Muscle of back (tissue), 11 donors: ENCODE data around the gene GUCY2C. TPM values are rescaled to one million over a fixed set of nuclear protein-coding genes. Genes with fewer than 3 reads are reported as not detected.
A peak's percentile ranks its signal among the peaks of the same experiment; 100 is the strongest.
"Not testable (repeated sequence)": the region's sequence is repeated elsewhere in the genome, so short reads cannot be mapped to it uniquely, and the experiment has no call there.

ENCODE experiments used
- DNase-seq, 3 donors: peaks; one replicate each; pipeline versions ENCODE4 v3.0.0 to v3.0.0-alpha.2; 2013
- polyA plus RNA-seq, 10 donors: library from polyadenylated mRNA; unstranded; fragments of 120-200 nt; gene quantifications; one replicate each; pipeline ENCODE4 v1.2.1, GENCODE V29; 2013; ENCODE audit not compliant: insufficient read length in 10 of 10

The GUCY2C gene
- polyA plus RNA-seq, 10 donors: 0.13 to 0.38 (median 0.25) TPM

- not testable (repeated sequence) for DNase-seq
Measured at GRCh38 chr12:14682231-14682630, 14.2 kb downstream of the GUCY2C start.

DNA sequence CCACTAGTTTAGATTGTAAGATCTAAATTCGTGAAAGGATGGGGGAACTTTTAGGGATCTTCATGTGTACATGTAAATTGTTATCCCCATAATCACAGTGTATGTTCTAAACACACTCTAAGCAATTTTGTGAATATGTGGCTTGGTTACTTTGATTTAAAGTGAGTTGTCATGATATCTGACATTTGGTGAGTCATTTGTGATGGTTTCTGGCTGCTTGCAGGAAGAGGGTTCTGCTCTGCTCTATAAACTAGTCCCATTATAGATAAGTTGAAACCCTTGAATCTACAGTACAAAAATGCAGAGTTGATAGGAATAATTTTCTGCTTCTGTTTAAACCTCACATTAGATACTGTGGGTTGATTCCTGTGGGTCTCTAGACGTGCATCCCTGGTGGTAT lies 14.8 kb downstream of the GUCY2C start:
- no peak for DNase-seq

GRCh38 chr12:14681190-14681589 lies 15.2 kb downstream of the GUCY2C start:
- no peak for DNase-seq

GRCh38 chr12:14678547-14679150 lies 17.8 kb downstream of the GUCY2C start:
- DNase-seq: no peak

DNA sequence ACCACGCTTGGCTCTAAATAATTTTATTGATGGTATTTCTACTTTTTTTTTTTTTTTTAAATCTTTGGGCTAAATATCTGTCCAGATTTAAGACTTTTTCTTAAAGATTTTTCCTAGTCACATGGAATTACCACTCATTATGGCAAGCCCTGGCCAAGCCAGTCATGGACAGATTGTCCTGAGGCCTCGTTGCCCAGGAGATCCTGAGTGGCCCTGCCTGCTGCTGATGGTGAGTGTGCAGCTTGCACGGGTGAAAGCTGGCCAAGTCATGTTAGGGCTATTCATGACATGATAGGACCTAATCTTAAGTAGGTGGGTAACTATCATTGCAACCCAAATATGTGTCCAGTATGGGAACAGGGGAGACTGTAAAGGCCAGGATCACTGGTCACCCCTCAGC lies 27.8 kb downstream of the GUCY2C start:
- DNase-seq: no peak

GRCh38 chr12:14665354-14666348 lies 30.7 kb downstream of the GUCY2C start:
- DNase-seq: no peak

DNA sequence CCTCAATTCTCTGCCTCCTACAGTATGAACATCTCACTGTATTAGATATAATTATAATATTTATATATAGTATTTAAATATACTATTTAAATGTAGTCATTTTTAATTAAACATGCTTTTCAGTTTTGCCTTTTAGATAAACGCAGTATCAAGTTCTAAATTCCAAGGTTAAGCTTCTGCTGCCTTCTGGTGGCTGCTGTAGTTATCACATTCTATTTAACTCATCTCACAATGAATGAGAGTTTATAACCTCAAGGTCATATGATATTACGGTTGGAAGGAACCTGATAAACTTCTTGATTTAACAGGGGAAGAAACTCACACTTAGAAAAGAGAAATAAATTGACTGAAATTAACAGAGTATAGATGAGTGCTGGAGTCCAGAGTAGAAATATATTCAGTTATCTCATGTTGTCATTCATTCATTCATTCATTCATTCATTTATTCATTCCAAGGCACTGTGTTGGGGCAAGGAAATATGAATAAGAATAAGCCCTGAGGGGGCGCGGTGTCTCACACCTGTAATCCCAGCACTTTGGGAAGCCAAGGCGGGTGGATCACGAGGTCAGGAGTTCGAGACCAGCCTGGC lies 31.9 kb downstream of the GUCY2C start:
- peak; percentile 14 to 61 (median 34) for DNase-seq

GRCh38 chr12:14663002-14663401 lies 33.4 kb downstream of the GUCY2C start:
- DNase-seq: no peak

DNA sequence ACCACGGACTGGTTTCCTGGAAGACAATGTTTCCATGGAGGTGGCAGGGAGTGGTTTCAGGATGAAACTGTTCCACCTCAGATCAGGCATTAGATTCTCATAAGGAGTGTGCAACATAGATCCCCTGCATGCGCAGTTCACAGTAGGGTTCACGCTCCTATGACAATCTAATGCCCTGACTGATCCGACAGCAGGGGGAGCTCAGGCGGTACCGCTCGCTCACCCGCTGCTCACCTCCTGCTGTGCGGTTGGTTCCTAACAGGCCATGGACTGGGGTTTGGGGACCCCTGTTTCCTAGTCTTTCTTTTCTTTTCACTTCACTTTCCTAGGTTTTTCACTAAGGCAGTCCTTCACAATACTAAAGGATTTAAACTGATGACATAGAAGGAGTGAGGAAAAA lies 39.6 kb downstream of the GUCY2C start:
- no peak for DNase-seq

DNA sequence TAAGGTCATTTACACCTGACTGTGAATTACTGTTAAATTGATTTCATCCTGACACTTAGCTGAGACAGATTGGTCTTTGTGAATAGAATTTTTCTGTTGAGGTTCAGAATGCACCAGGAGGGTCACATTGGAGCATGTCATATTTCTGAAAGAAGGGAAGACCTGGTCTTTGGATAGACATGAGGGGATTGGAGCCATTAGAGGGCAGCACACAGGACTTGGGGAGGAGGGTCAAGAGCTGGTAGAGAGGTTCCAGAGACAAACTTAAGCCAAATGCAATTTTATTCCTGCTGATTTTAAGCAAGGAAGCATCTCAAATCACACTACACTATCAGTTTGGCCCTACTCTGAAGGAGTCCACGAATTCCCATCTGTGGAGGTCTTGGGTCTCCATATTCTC lies 41.1 kb downstream of the GUCY2C start:
- DNase-seq: no peak

GRCh38 chr12:14654842-14655241 lies 41.6 kb downstream of the GUCY2C start:
- DNase-seq: no peak

DNA sequence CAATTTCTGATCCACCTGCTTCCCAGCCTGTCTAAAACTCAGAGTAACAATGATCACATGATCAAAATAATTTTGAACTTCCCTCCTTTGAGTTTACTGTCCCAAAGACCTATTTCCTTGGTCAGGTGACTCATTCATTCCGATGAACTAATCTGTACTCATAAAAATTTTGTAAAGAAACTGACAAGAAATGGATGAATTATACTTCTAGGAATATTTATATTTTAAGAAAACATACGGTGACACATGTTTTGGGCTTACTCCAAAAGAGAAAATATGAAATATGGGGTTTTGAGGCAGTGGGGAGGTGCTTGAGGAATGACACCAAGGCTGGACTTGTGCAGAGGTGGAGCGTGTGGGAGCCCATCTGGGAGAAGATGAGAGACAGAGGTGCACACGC lies 42.0 kb downstream of the GUCY2C start:
- DNase-seq: no peak

GRCh38 chr12:14652483-14652882 lies 43.9 kb downstream of the GUCY2C start:
- DNase-seq: no peak

GRCh38 chr12:14651371-14651770 lies 45.0 kb downstream of the GUCY2C start:
- DNase-seq: no peak

GRCh38 chr12:14650789-14651188 lies 45.6 kb downstream of the GUCY2C start:
- DNase-seq: peak; percentile 36 to 76 (median 75)

DNA sequence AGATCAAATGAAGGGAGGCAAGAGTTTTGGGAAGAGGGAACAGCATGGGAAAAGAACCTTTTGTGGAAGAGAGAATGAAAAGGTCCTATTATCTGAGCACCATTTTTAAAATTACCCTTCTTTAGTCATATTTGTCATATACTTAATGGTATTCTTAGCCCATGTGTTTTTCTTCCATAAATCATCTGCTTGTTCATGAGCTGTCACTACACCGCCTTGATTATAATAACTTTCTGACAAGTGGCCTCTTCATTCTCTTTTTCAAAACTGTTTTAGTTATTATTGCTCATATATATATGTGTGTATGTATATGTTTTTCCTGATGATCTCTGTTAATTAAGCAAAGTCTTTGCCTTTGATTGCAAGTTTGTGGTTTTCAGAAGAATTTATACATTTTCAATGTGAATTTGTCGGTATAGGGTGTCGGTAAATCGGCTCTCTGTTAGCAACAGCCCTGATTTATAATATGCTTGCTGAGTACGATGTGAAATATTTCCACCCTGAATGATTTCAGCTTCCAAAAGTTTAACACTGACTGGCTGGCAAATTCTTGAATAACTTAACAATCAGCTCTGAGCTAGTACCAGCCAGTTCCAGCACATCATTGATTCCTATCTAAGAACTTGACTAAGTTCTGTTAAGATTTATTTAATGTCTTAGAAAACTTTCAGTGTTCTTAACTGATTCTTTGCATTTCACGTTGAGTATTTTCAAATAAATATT lies 49.2 kb downstream of the GUCY2C start:
- DNase-seq: no peak

- no peak for DNase-seq
Measured at GRCh38 chr12:14643251-14643650, 53.1 kb downstream of the GUCY2C start.

DNA sequence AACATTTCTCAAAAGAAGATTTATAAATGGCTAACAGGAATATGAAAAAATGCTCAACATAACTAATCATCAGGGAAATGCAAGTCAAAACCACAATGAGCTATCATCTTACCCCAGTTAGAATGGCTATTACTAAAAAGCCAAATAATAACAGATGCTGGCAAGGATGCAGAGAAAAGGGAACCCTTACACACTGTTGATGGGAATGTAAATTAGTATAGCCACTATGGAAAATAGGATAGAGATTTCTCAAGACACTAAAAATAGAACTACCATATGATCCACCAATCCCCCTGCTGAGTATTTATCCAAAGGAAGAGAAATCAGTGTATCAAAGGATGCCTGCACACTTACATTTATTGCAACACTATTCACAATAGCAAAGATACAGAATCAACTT lies 58.3 kb downstream of the GUCY2C start:
- DNase-seq: no peak

GRCh38 chr12:14635776-14636175 lies 60.6 kb downstream of the GUCY2C start:
- DNase-seq: no peak

DNA sequence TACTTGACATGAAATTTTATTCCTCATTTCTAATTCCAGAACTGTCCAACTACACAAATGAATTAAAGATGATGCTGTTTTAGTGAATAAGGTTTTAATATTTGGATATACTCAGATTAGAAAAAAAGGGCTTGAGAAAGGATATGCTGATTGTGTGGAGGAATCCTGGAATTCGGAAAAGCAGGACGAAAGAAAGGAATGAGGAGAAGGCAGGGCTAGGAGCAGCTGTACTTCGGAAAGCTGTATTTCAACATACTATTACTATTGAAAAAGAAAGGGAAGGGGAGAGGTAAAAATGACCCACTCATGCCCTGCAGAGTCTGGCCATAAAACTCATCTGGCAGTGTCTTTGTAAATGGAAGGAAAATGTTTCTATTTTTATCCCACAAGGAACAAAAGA lies 65.6 kb downstream of the GUCY2C start:
- no peak for DNase-seq

- peak; percentile 62 to 82 (median 74) for DNase-seq
Measured at GRCh38 chr12:14629832-14630710, 66.3 kb downstream of the GUCY2C start.
